CD4-positive, alpha-beta memory T cell (primary cell): ENCODE data around the gene MYH7B. TPM values are rescaled to one million over a fixed set of nuclear protein-coding genes. Genes with fewer than 3 reads are reported as not detected.

Experiments used
- CTCF ChIA-PET: fragments of 350-600 bp; sonication (Branson Sonifier 250); formaldehyde crosslinking; loops from one replicate; lab custom pipeline; 2021; ENCODE audit warnings: inconsistent platforms; ENCODE audit not compliant: partially characterized antibody; lab: Charles Lee
- POLR2A ChIA-PET: fragments of 350-600 bp; sonication (Branson Sonifier 250); formaldehyde crosslinking; loops from one replicate; lab custom pipeline; 2021; ENCODE audit not compliant: partially characterized antibody; lab: Charles Lee
- DNase-seq, 5 donors: peaks; one replicate each; pipeline versions ENCODE4 v3.0.0 to v3.0.0-alpha.2; 2020 to 2022; ENCODE audit warnings: mixed read lengths in 1 of 5
- H3K27ac ChIP-seq: one replicate; pipeline ENCODE4 v1.7.0; 2013; ENCODE audit warnings: low read depth, low read length
- H3K27me3 ChIP-seq: 2 replicates; pipeline ENCODE4 v1.7.0; 2013; ENCODE audit warnings: mild to moderate bottlenecking, low read length, moderate library complexity; ENCODE audit not compliant: insufficient read depth
- H3K36me3 ChIP-seq: 2 replicates; pipeline ENCODE4 v1.7.0; 2013; ENCODE audit warnings: mild to moderate bottlenecking, low read length, moderate library complexity; ENCODE audit not compliant: insufficient read depth
- H3K4me1 ChIP-seq: 2 replicates; pipeline ENCODE4 v1.7.0; 2013; ENCODE audit warnings: mild to moderate bottlenecking, low read length, moderate library complexity; ENCODE audit not compliant: insufficient read depth
- H3K4me3 ChIP-seq, 2 donors: one replicate each; pipeline ENCODE4 v1.7.0; 2013; ENCODE audit warnings: low read length in 2 of 2, mild to moderate bottlenecking in 1 of 2
- H3K9me3 ChIP-seq, 2 donors: one replicate each; pipeline ENCODE4 v1.7.0; 2013; ENCODE audit warnings: low read length in 2 of 2, control low read depth in 1 of 2; ENCODE audit not compliant: control insufficient read depth in 1 of 2
- H3K27ac Mint-ChIP-seq, 7 donors: one replicate each; pipeline ENCODE4 v1.8.0; 2020 to 2021; ENCODE audit warnings: mixed read lengths in 7 of 7, mild to moderate bottlenecking in 6 of 7, inconsistent platforms in 3 of 7, moderate library complexity in 3 of 7
- H3K27me3 Mint-ChIP-seq, 2 donors: one replicate each; pipeline ENCODE4 v1.8.0; 2020 to 2021; ENCODE audit warnings: mixed read lengths in 2 of 2
- H3K36me3 Mint-ChIP-seq, 2 donors: one replicate each; pipeline ENCODE4 v1.8.0; 2020 to 2021; ENCODE audit warnings: mixed read lengths in 2 of 2, inconsistent platforms in 1 of 2, mild to moderate bottlenecking in 1 of 2
- H3K4me1 Mint-ChIP-seq, 4 donors: one replicate each; pipeline ENCODE4 v1.8.0; 2020 to 2021; ENCODE audit warnings: mixed read lengths in 4 of 4, mild to moderate bottlenecking in 1 of 4
- H3K4me3 Mint-ChIP-seq, 8 donors: one replicate each; pipeline ENCODE4 v1.8.0; 2020 to 2021; ENCODE audit warnings: mixed read lengths in 8 of 8, mild to moderate bottlenecking in 7 of 8, moderate library complexity in 6 of 8, inconsistent platforms in 3 of 8
- H3K9me3 Mint-ChIP-seq, 8 donors: one replicate each; pipeline ENCODE4 v1.8.0; 2020 to 2021; ENCODE audit warnings: mixed read lengths in 8 of 8, mild to moderate bottlenecking in 5 of 8, inconsistent platforms in 3 of 8, moderate library complexity in 1 of 8
- intact Hi-C: fragments of 100-400 bp; cut with micrococcal nuclease; formaldehyde crosslinking; loops from one replicate; pipeline ENCODE4 v1.15.1; 2023
- polyA plus RNA-seq, 2 donors: library from polyadenylated mRNA; unstranded; fragments of 300-500 nt; fragmentation: Illumina TruSeq; gene quantifications; one replicate each; pipeline ENCODE4 v1.2.3, GENCODE V29; 2021
- total RNA-seq, 2 experiments: library from RNA; stranded (reverse); gene quantifications; one replicate each; pipeline ENCODE4 v1.2.3, GENCODE V29; 2021

The MYH7B gene
- total and polyA plus RNA-seq, 4 experiments from 2014 or later, result 0.32 to 0.47 (median 0.39) TPM; not detected in 1

GRCh38 chr20:34921436-34921835, 34.2 kb upstream of the MYH7B start:
- no peaks in the 10 kb centered on the region for H3K27me3 Mint-ChIP-seq
- ChIA-PET POLR2A (no interaction called here), CTCF (no interaction called here)
- H3K27ac ChIP-seq, result no peak overlapping the region
- H3K9me3 ChIP-seq, result no peaks in the 10 kb centered on the region
- H3K27ac Mint-ChIP-seq, result peak overlapping the region in 1 of 7 donors; percentile 37
- H3K4me1 ChIP-seq, result peaks cover 22% of the 10 kb centered on the region
- no peak for DNase-seq
- no peak overlapping the region for H3K4me3 ChIP-seq
- intact Hi-C loops, result no loop called here
- peaks cover 5% of the 10 kb centered on the region for H3K36me3 ChIP-seq
- peaks cover 10 to 39% (median 25%) of the 10 kb centered on the region in 4 donors for H3K4me1 Mint-ChIP-seq
- no peaks in the 10 kb centered on the region for H3K27me3 ChIP-seq
- H3K4me3 Mint-ChIP-seq, result no peak overlapping the region
- no peaks in the 10 kb centered on the region for H3K9me3 Mint-ChIP-seq
- H3K36me3 Mint-ChIP-seq, result peaks cover 19 to 30% of the 10 kb centered on the region in 2 donors

GRCh38 chr20:34922654-34923381, 32.9 kb upstream of the MYH7B start:
- no peaks in the 10 kb centered on the region for H3K9me3 Mint-ChIP-seq
- H3K27ac Mint-ChIP-seq, result no peak overlapping the region
- Histone ChIP-seq H3K36me3 (peaks cover 5% of the 10 kb centered on the region), H3K4me3 (no peak overlapping the region), H3K27ac (no peak overlapping the region), H3K9me3 (no peaks in the 10 kb centered on the region), H3K4me1 (peaks cover 12% of the 10 kb centered on the region), H3K27me3 (no peaks in the 10 kb centered on the region)
- no peak overlapping the region for H3K4me3 Mint-ChIP-seq
- H3K4me1 Mint-ChIP-seq, result peaks cover 9 to 28% (median 17%) of the 10 kb centered on the region in 4 donors
- POLR2A ChIA-PET, result interaction anchor here (1.5 kb wide), 1 partner anchor 10 kb away, joined by 3 read pairs; no protein-coding TSS in a partner anchor
- DNase-seq, result no peak
- no peaks in the 10 kb centered on the region for H3K27me3 Mint-ChIP-seq
- H3K36me3 Mint-ChIP-seq, result peaks cover 21 to 34% of the 10 kb centered on the region in 2 donors
- intact Hi-C loops, result no loop called here
- CTCF ChIA-PET, result no interaction called here

GRCh38 chr20:34923414-34923813, 32.3 kb upstream of the MYH7B start:
- peaks cover 5% of the 10 kb centered on the region for H3K36me3 ChIP-seq
- no peaks in the 10 kb centered on the region for H3K27me3 ChIP-seq
- Mint-ChIP-seq H3K4me3 (no peak overlapping the region), H3K9me3 (no peaks in the 10 kb centered on the region), H3K4me1 (peaks cover 4 to 22% (median 11%) of the 10 kb centered on the region in 4 donors), H3K36me3 (peaks cover 24 to 34% of the 10 kb centered on the region in 2 donors), H3K27me3 (no peaks in the 10 kb centered on the region), H3K27ac (no peak overlapping the region)
- intact Hi-C loops, result no loop called here
- no peaks in the 10 kb centered on the region for H3K9me3 ChIP-seq
- ChIA-PET POLR2A (interaction anchor here (1.5 kb wide), 1 partner anchor 11 kb away, joined by 3 read pairs; no protein-coding TSS in a partner anchor), CTCF (no interaction called here)
- H3K4me1 ChIP-seq, result peaks cover 6% of the 10 kb centered on the region
- DNase-seq, result no peak
- no peak overlapping the region for H3K27ac ChIP-seq
- H3K4me3 ChIP-seq, result no peak overlapping the region

- Mint-ChIP-seq H3K9me3 (no peaks in the 10 kb centered on the region), H3K4me3 (no peak overlapping the region), H3K4me1 (peaks cover 0 to 11% (median 3%) of the 10 kb centered on the region in 4 donors), H3K36me3 (peaks cover 35 to 40% of the 10 kb centered on the region in 2 donors), H3K27me3 (no peaks in the 10 kb centered on the region), H3K27ac (peak overlapping the region in 3 of 7 donors; percentile 29 to 37 (median 33))
- Histone ChIP-seq H3K9me3 (no peaks in the 10 kb centered on the region), H3K27me3 (no peaks in the 10 kb centered on the region), H3K4me3 (no peak overlapping the region), H3K4me1 (no peaks in the 10 kb centered on the region), H3K27ac (no peak overlapping the region), H3K36me3 (peaks cover 14% of the 10 kb centered on the region)
- intact Hi-C loops, result no loop called here
- ChIA-PET POLR2A (no interaction called here), CTCF (no interaction called here)
- DNase-seq, result no peak
Measured at GRCh38 chr20:34925341-34925740, 30.3 kb upstream of the MYH7B start.

- Histone ChIP-seq H3K36me3 (peaks cover 14% of the 10 kb centered on the region), H3K9me3 (no peaks in the 10 kb centered on the region), H3K4me3 (no peak overlapping the region), H3K27me3 (no peaks in the 10 kb centered on the region), H3K27ac (no peak overlapping the region), H3K4me1 (no peaks in the 10 kb centered on the region)
- ChIA-PET CTCF (no interaction called here), POLR2A (no interaction called here)
- Mint-ChIP-seq H3K36me3 (peaks cover 42% of the 10 kb centered on the region in 2 donors), H3K4me3 (no peak overlapping the region), H3K27me3 (no peaks in the 10 kb centered on the region), H3K4me1 (peaks cover 0 to 11% (median 3%) of the 10 kb centered on the region in 4 donors), H3K9me3 (no peaks in the 10 kb centered on the region), H3K27ac (peak overlapping the region in 3 of 7 donors; percentile 19 to 65 (median 30))
- DNase-seq, result no peak
- intact Hi-C loops, result no loop called here
Measured at GRCh38 chr20:34925981-34926380, 29.7 kb upstream of the MYH7B start.

GRCh38 chr20:34926581-34926980, 29.1 kb upstream of the MYH7B start:
- Mint-ChIP-seq H3K27ac (peak overlapping the region in 2 of 7 donors; percentile 25 to 74), H3K36me3 (peaks cover 41 to 45% of the 10 kb centered on the region in 2 donors), H3K9me3 (no peaks in the 10 kb centered on the region), H3K4me3 (no peak overlapping the region), H3K27me3 (no peaks in the 10 kb centered on the region), H3K4me1 (peaks cover 0 to 11% (median 3%) of the 10 kb centered on the region in 4 donors)
- Histone ChIP-seq H3K9me3 (no peaks in the 10 kb centered on the region), H3K4me1 (no peaks in the 10 kb centered on the region), H3K27me3 (no peaks in the 10 kb centered on the region), H3K4me3 (no peak overlapping the region), H3K27ac (no peak overlapping the region), H3K36me3 (peaks cover 19% of the 10 kb centered on the region)
- DNase-seq, result no peak
- ChIA-PET POLR2A (no interaction called here), CTCF (no interaction called here)
- intact Hi-C loops, result no loop called here

- H3K36me3 Mint-ChIP-seq, result peaks cover 39 to 48% of the 10 kb centered on the region in 2 donors
- peaks cover 19% of the 10 kb centered on the region for H3K36me3 ChIP-seq
Measured at GRCh38 chr20:34927736-34928135, 27.9 kb upstream of the MYH7B start.

More at GRCh38 chr20:34927736-34928135, 27.9 kb upstream of the MYH7B start:
- peaks cover 0 to 11% (median 3%) of the 10 kb centered on the region in 4 donors for H3K4me1 Mint-ChIP-seq
- H3K9me3 Mint-ChIP-seq, result no peaks in the 10 kb centered on the region
- peak overlapping the region in 3 of 7 donors; percentile 69 to 75 (median 74) for H3K27ac Mint-ChIP-seq
- Histone ChIP-seq H3K27me3 (no peaks in the 10 kb centered on the region), H3K27ac (no peak overlapping the region), H3K4me3 (no peak overlapping the region), H3K4me1 (no peaks in the 10 kb centered on the region), H3K9me3 (no peaks in the 10 kb centered on the region)
- H3K27me3 Mint-ChIP-seq, result no peaks in the 10 kb centered on the region
- ChIA-PET POLR2A (no interaction called here), CTCF (no interaction called here)
- intact Hi-C loops, result no loop called here
- no peak for DNase-seq
- H3K4me3 Mint-ChIP-seq, result no peak overlapping the region
